GM19238 (cell line): ENCODE results near the gene ZBED2.

Experiments used
- DNase-seq: peaks from one replicate; pipeline ENCODE4 v3.0.0; 2011; ENCODE audit warnings: low spot score; ENCODE audit not compliant: insufficient read length

ZBED2 gene

DNA sequence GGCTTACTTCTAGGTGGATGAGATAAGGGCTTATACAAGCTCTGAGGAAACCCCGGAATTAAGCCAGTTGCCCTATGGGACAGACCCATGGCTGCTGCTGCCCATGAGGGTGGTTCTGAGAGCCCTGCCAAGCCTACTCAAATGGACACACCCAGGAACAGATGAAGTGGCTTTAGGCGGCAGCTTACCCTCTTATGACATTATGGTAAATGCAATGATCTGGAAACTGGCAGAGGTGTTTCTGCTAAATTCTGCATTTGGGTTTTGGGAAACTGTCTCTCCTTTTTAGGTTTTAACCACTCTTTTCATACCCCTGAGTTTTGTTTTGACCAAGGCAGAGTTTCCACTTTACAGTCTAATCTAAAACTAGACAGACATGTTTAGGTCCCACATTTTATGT is 9.0 kb upstream of the ZBED2 start:
- no peak for DNase-seq

DNA sequence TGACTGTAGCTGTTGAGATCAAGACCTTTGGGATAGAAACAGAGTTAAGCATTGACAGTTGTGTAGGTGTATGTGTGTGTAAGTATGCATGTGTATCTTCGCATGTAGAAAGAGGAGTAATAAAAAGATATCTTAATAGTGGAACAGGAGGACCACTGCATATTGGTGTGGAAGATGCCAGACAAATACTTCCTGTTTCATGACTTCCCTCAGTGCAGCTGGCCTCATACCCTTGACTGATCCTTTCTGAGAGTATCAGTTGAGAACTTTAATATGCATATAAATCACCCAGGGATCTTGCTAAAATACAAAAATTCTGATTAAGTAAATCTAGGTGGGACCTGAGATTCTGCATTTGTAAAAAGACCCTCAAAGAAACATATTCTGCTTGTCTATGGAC is 8.5 kb upstream of the ZBED2 start:
- no peak for DNase-seq

DNA sequence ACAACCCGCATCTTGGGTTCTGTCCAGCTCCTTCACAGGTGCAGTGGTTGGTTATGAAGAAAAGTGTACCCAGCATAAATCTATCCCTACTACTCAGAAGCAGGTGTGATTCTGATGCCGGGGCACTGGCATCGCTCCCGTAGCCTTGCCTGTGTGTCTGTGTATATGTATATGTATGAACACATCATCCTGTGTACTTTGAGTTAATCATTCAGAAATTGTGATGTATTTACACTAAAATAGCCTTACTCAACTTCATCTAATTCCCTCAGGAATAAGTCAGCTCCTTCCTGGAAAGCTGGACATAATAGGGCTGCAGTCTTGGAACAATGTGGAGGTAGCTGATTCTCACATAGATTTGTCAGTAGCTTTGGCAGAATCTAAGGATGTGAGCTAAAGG is 6.7 kb upstream of the ZBED2 start:
- no peak for DNase-seq

DNA sequence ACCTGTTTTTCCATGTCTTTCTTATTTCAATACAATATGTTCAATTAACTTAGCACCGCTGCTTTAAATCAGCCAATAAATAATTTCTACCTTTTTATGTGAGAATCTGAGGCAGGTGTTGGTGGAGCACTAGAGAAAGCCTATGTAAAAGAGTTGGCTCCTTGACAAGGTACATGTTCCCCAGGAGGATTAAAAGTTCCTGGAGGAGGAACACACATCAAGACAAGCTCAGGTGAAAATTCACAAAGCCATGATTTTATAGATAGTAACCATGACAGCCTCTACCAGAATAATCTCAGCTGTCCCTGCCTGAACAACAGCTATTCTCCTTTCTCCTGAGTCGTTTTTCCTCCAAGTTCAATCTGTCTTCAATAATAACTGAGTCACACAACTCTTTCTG is 3.4 kb upstream of the ZBED2 start:
- no peak for DNase-seq

DNA sequence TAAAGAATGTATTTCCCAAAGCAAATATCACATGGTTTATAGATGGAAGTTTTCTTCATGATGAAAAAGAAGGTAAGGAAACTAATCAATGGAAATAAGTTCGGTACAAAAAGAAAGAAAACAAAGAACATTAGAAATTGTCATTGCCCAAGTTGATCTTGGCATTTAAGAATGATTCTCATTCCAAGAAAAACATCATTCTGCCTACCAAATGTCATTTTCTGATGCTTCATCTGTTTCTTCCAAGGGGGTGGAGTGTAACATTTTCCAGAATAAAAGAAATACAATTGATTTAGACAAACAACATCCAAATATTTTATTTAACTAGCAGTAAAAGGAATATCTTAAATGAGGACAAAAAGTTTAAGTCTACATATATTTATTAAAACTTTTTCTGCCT is 3.0 kb upstream of the ZBED2 start:
- no peak for DNase-seq

DNA sequence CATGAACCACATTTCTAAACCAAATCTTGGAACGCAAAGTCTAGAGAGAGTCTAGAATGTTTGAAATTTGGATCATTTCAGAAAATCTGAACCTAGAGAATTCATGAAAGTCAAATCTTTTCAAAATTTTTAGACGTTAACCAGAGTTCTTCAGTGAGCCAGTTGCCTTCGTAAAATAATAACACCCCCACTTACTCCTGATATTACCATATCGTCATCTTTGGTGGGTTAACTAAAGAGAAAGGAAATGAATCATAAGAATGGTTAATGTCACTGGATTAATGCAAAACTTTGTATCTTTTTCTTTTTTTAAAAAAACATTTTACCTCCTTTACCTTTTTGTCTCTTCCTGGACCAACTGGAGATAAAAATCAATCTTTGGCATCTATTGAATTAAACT is 1.2 kb upstream of the ZBED2 start:
- DNase-seq = no peak

DNA sequence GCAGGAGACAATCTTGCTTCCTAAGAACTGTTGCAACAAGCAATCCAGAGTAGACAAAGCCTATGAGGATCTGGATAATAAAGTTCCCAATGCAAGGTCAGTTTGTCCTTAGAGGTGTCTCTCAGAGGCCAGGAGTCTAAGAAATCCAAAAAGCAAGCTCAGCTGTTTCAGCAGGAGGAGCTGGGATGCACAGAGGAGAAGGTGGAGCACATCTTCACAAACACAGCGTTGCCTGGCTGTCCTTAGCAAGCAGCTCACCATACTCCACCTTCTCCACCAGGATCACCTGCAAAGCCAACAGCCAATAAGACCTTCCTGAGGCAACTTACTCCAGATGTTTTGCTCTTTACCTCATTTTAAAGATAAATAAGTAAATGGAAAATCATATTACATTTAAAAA is 365 bp downstream of the ZBED2 start:
- no peak for DNase-seq

DNA sequence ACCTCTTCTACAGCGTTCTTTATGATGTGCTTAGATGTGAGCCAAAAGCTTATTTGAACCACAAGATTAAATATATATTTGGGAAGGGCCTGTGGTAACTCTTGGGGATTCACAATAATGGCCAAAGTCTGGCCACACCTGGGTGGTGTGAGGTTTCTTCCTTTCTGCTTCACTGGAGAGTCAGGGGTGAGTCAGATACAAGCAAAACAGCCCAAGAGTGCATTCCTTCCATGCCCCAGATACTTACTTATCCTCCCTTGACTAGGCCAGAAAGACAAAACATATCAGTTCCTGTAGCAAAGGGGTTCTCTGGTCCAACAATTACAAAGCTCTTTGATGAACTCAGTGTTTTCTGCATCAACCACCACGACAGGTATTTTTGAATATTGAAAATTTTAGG is 941 bp downstream of the ZBED2 start:
- no peak for DNase-seq

DNA sequence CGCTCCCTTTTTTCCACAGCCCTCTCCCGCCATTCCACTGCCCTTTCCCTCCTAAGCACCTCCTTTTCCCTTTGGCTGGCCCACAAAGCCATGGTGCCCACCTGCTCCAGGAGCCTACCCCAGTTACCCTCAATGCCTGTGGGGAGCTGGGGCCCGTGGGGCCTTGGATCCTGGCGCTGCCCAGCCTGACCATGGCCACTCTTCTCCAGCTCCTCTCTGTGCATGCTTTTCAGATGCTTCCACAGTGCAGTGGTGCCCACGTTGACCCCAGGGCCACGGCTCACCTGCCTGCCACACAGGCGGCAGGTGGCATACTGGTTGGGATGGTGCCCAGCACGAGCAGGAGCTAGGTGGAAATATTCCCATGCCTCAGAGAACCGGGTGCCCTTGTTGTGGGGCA is 1.5 kb downstream of the ZBED2 start:
- no peak for DNase-seq

DNA sequence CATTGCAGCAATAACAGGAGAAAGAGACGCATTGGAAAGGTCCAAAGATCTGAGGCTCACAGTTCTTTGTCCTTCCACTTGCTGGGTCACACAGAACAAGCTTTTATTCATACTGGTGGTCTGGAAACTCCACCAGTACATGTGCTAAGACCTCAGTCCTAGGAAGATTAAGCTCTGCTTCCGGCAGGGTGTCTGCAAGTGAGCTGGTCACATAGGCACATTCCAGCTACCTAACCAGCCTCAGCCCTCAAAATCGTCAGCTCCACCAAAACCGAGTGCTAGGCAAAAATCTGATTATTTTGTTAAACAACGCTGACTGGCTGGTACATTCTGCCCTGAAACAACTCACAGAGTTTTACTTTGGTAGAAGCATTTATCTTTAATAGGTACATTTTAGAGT is 2.2 kb downstream of the ZBED2 start:
- no peak for DNase-seq

DNA sequence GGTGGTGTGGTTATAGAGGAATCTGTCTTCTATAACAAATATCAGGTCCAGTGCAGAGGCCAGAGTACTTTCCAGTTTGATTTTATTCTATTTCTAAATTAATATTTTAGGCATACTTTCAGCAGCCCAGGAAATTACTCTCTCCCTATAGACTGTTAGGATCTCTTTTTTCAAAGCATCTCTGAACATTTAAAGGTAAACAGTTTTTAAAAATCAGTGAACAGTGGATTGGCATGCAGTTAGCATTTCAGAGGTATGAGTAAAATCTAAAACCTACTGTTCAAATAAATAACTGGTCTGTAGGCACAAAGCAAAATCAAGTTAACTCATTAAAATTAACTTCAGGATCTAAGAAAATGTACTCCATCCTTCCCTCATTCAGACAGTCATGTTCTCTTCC is 3.0 kb downstream of the ZBED2 start:
- DNase-seq = no peak

DNA sequence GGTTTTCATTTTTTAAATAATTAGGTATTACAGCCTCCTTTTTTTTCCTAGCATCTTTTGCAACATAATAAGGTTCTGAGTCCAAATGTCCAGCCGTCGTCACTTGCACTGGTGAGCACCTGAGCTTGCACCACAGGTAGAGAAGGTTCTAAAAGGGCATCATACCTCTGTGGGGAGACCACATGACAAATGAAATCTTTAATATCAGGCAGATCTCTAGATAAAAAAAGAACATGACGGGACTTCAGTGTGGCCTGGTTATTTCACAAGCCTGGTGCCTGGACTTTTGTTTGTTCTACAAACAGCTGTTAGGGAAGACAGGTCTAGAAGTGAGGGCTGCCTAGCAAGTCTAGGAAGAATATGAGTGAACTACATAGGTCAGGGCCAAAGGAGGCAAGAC is 3.6 kb downstream of the ZBED2 start:
- DNase-seq = no peak

DNA sequence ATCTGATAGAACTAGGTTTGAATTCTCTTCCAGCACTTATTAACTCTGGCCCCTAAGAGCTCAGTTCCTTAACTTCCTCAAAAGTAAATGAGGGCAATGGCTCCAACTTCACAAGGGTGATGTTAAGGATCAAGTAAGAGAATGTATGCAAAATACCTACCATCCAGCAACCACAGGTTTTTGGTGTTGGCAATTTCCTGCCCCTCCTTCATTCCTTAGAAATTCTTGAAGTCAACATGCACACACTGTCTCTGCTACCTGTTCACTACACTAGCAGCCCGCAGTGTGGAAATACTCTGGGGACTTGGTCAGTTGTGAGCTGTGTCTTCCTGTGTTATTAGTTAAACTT is 5.0 kb downstream of the ZBED2 start:
- DNase-seq = no peak

DNA sequence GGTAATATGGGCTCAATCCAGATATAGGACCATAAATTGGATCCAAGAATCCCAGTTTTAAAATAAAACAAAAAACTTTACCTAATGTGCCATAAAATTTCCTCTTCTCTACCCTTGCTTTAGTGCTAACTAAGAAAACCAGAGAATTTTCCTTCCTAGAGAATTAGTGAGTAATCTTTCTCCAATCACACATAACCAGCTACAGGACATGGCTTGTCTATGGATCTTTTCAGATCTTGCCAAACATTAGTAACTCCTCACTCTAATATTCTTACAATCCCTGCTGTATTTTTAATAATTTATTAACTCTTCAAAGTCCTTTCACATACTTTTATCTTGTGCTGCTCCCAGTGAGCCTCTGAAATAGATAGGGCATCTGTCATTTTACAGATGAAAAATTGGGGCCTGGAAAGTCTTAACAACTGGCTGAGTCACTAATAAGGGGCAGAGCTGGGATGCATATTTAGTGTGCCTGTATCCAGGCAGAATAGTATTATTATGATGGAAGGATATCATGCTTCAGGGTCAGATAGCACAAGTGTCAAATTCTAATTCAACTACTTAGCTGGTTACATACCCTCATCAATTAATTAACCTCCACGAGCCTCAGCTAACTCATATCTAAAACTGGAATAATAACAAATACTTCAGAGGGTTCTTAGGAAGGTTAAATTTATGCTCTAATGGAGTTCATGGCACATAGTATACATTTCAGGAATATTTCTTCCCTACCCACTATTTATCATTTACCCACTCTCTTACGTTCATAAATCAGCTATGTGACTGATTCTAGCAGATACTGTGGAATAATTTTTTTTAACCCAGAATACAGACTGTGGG is 5.6 kb downstream of the ZBED2 start:
- no peak for DNase-seq

DNA sequence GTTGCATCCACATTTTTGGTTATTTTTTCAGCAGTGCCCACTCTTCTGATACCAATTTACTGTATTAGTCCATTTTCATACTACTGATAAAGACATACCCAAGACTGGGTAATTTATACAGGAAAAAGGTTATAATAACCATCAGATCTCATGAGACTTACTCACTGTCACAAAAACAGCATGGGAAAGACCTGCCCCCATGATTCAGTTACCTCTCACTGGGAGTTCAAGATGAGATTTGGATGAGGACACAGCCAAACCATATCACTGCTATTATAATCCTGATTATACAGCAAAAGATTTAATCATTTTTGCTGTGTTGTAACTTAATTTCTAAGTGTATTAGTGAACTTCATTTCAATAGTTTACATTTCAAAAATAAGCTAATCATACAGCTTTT is 6.6 kb downstream of the ZBED2 start:
- no peak for DNase-seq

DNA sequence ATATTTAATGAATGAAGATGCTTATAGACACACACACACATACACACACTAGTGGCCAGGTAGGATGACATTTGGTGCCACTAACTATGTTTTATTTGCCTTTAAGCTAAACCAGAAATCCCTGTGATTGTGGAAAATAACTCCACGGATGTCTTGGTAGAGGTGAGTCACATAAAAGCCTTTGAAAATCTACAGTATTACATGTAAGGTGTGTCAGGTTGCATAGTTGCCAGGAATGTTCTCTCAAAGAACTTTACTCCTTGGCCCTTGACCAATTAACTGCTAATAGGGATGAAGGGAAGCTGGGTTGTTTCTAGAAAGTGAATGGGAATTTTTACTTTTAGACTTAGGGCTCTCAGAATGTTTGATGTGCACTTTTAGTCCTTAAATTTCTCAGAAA is 9.9 kb downstream of the ZBED2 start:
- DNase-seq = no peak

DNA sequence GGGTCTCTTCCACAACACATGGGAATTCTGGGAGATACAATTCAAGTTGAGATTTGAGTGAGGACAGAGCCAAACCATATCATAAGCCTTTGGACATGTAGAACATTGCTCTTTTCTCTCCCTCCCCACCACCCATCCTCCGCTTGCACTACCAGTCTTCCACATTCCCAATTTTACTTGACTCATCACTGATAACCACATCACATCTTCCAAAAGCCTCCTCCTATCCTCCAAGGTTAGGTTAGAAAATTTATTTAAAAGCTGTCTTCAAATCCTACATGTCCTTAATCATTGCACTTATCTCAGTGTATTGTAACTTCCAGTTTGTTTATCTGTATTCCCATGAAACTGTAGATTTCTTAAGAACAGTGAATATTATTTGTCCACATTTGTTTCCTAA is 10.4 kb downstream of the ZBED2 start:
- no peak for DNase-seq

DNA sequence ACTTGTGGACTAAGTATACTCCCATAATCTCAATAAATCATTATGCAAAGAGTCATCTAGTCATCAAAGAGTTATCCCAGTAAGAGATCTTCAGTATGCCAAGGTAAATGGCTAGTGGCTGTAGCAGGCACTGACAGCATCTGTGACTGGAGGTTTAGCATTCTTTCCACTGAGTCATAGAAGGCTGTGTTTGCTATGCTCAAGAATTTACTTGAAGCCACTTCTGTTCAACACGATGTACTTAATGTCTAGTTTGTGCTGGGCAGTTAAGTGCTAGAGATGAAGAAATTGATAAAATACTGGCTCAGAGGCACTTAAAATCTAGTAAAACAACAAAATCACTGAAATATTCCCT is 13.0 kb downstream of the ZBED2 start:
- DNase-seq = no peak

DNA sequence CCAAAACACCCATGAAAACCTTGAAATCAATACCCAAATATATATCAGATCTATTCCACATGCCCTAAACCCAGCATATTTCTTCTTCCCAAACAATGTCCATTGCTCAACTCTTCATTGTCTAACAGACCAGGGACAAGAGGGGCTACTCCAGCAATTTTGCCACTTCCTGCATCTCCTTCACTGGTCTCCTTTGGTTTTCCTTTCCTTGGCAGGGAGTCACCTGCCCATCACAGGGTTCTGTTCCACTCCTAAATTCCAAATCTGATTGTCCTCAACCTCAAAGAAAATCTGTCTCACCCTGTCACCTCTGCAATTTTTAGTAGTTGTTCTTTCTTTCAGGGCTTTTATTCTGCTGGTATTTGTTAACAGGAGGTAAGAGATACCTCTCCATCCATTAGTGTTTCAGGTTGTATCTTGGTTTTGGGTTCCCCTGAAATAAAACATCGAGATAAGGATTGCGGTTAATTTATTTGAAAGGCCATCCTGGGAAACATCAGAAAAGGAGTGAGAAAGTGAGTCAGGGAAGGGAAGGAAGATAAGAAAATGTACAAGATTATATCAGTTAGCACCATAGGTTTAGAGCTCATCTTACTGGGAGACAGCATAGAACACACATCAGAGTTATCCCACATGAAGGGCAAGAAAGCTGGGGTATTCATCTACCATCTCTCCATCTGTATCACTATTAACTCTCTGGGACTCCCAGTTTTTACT is 13.6 kb downstream of the ZBED2 start:
- no peak for DNase-seq

DNA sequence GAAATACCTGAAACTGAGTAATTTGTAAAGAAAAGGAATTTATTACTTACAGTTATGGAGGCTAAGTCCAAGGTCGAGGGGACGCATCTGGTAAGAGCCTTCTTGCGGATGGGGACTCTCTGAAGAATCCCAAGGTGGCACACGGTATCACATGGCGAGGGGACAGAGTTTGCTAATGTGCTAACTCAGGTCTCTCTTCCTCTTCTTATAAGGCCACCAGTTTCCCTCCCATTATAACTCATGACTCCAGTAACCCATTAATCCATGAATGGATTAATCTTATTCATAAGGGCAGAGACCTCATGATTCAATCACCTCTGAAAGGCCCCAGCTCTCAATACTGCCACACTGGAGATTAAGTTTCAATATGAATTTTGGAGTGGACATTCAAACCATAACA is 15.7 kb downstream of the ZBED2 start:
- DNase-seq = no peak

DNA sequence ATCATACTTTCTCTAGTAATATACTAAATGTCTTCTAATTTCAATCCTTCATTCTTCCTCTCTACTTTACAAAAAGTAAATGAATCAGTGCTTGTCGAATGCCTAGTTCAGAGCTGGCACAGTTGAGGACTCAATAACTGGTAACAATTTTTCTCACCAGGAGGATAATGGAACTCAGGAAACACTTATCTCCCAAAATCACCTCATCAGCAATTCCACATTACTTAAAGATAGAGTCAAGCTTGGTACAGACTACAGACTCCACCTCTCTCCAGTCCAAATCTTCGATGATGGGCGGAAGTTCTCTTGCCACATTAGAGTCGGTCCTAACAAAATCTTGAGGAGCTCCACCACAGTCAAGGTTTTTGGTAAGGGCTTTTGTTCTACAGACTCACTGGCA is 16.3 kb downstream of the ZBED2 start:
- DNase-seq = no peak

DNA sequence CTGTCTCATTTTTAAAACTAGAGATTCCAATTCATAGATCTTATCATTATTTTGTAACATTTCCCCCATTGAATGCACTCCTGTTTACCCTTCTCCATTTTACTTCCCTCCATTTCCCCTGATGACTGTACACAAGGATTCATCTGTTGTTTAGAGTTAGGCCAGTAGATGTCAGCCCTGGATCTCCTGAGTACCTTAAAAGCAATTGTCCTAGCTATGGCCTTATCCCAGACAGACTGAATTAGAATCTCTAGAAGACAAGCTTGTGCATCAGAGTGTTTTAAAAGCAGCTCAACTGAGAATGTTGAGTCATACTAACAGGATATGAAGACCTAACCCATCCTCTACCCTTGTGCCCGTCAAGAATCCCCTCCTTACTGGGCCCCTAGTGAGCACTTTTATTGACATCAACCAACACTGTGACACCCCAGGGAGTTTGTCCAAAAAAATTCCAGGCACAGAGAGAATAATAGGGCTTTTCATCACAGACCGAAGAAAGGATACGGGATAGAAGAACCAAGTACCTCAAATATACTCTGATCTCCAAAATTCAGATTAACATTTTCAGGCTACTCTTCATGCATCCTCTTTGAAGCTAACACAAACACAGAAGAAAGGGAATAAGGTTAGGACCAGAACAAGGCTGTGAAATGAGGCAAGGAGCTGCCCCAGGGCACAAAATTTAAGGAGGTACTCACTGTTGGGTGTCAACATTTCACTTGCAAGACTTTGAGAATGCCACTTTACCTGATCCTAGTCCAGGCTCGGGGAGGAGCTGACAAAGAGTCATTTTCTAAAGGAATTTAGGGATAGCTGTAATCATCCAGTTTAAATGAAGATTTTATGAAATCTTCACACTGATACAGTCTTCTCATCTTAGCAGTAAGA is 17.1 kb downstream of the ZBED2 start:
- peak; percentile 11 for DNase-seq
